ENCODE measurements around the gene TMEM45A.
A peak's percentile ranks its signal among the peaks of the same experiment; 100 is the strongest.
"Not testable (repeated sequence)": the region's sequence is repeated elsewhere in the genome, so short reads cannot be mapped to it uniquely, and the experiment has no call there.

TMEM45A gene, protein sequence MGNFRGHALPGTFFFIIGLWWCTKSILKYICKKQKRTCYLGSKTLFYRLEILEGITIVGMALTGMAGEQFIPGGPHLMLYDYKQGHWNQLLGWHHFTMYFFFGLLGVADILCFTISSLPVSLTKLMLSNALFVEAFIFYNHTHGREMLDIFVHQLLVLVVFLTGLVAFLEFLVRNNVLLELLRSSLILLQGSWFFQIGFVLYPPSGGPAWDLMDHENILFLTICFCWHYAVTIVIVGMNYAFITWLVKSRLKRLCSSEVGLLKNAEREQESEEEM

DNA sequence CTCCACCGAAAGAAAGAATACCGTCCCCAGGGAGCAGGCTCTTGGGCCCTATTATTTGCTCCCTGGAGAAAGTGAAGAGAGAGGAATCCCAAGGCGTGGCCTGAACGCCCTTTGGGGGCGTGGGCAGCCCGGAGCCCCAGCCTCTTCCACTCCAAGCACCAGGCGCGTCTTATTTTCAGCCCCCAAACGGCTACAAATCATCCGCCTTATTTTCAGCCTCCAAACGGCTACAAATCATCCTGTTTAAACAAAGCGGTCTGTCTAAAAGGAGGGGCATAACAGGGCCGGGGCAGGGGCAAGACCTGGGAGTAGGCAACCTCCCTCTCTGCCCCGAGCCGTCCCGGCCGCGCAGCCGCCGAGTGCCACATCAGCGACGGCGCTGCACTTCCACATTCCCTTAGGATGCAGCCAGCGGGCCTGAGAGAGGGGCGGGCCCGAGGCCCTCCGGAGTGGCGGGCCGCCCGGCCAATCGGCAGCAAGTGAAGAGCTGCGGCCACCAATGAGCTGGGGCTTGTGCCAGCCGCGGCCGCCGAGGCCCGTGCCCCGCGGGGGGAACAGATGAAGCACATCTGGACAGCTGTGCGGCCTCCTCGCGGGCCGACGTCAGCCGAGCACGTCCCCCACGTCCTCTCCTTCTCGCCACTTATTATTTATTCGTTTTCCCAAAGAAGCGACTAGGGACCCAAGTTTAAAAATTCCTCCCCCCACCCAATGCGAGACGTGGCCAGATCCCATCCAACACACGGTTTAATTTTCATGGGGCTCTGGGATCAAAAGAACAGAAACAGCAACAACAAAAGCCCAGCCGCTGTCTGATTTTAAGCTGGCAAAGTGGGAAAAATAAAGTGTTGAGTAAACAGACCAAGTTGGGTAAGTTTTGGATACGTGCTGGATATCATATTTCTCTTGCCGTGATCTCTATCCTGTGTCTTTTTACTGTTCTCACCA is at the start of gene TMEM45A:
TSS of gene TMEM45A (plus strand) at position 561 of the 948 bp plus-strand sequence. CDS start 62,593 bp downstream, outside the sequence.
- DNase-seq (ENCODE audit: low read depth) = peak; percentile 61

DNA sequence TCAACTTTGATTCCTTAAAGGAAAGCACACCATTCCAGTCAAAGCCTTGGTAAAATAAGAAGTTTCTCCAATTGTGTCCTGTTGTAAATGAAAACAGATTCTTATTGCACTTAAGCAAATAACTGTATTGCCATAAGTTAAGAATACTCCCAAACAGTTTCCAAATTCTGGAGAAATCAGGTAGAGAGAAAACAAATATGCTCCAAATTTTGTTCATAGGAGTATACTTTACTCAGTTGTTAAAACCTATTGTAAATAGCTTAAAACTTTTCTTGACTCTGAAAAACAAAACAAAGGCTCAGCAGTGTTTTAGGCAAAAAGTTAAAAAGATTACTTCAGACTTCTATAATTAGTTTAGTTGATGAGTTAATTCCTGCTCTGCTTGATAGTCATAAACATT is 48.7 kb upstream of the TMEM45A start:
- DNase-seq (ENCODE audit: low read depth) = no peak

DNA sequence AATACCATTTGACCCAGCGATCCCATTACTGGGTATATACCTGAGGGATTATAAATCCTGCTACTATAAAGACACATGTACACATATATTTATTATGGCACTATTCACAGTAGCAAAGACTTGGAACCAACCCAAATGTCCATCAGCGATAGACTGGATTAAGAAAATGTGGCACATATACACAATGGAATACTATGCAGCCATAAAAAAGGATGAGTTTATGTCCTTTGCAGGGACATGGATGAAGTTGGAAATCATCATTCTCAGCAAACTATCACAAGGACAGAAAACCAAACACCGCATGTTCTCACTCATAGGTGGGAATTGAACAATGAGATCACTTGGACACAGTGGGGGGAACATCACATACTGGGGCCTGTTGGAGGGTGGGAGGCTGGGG is 45.4 kb upstream of the TMEM45A start:
- not testable (repeated sequence) for DNase-seq (ENCODE audit: low read depth)

DNA sequence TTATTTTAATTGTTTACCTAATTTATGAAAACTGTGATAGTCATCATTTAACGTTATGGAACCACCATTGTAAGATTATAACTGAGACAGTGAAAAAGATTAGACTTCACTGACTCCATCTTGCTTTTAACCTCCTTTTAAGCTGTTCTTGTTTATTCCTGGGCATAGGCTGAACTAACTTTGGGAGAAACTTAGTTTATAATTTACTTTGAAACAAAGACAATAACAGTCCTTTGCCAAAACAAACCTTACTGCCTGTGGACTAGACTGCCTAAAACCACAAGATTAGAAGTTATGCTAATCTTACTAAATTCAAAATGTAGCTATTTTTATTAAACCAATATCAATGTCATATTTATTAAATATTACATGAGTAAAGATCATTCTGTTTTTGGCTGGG is 44.3 kb upstream of the TMEM45A start:
- no peak for DNase-seq (ENCODE audit: low read depth)

DNA sequence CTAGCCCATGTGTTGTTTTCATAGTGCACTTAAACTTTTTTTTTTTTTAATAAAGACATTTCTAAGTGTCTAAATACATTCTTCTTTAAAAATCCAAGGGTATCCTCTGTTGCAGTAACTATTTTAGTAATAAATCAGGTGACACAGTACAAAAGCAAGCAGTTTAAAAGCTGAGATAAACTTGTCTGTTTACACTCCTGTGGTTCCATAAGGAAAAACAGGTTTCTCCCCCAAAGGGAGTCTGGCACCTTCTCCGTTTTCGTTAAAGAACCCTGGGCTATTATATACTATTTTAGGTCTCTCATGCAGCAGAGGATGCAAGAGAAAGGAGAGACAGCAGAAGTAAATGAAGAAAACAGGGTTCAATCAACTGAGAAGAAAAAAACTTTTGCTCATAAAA is 43.2 kb upstream of the TMEM45A start:
- no peak for DNase-seq (ENCODE audit: low read depth)

DNA sequence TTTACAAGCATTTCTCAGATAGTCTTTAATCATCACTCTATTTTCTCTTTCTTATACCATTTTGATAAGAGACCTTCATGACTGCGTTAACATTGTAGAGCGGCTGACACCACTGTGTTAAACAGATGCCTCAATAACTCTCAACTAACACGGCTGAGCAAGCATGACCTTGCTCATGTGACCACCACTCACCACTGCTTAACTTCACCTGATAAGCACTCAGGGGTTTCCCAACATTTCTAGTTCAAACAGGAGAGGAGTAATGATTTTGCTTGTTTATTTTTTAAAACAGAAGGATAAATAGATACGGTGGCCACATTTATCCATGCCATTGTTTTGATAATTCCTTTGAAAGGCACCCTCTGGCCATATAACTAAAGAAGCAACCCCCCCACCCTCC is 37.7 kb upstream of the TMEM45A start:
- no peak for DNase-seq (ENCODE audit: low read depth)

DNA sequence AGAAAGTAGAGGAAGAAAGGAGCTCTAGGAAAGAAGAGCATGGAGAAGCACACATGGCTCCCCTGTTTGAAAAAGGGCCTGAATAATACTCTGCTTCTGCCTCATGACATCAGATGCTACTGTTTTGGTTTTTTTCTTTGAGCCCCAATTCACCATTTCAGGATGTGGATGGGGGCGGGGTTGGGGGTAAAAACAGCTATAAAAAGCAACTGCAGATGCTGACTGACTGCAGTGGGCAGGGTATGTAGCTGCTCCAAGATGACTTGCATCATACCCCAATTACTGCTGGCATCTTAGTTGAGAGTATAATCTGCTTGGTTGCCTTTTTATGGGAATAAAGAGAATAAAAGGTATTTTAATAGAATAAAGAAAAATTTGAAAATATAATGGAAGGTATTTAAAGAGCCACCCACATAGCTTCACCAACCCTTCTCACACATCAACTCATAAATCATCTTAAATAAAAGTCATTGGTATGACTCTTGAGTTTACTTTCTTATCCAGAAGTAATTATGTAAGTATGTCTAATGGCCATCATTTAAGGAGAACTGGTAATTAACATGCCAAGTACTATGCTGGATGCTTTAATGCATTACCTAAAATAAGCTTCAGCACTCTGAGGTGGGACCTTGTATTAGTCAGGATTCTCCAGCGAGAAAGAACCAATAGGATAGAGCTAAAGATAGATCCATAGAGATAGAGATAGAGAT is 36.4 kb upstream of the TMEM45A start:
- DNase-seq (ENCODE audit: low read depth) = no peak

DNA sequence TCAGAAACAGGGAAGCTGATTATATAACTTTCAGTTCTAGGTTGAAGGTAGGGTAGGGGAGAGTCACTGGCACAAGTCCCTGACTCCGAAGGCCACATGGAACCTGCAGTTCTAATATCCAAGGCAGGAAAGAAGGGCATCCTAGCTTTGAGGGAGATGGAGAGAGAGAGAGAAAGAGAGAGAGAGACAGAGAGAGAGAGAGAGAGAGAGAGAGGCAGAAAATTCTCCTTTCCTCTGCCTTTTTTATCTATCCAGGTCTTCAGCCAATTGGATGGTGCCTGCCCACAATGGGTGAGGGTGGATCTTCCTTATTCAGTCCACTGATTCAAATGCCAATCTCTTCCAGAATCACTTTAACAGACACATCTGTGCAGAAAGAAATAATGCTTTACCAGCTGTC is 35.7 kb upstream of the TMEM45A start:
- DNase-seq (ENCODE audit: low read depth) = no peak

DNA sequence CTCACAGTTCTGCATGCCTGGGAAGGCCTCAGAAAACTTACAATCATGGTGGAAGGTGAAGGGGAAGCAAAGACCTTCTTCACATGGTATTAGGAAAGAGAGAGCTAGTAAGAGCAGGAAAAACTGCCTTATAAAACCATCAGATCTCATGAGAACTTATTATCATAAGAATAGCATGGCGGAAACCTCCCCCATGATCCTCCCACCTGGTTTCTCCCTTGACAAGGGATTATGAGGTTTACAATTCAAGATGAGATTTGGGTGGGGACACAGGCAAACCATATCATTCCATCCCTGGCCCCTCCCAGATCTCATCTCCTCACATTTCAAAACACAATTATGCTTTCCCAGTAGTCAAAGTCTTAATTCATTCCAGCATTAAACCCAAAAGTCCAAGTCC is 34.6 kb upstream of the TMEM45A start:
- no peak for DNase-seq (ENCODE audit: low read depth)

DNA sequence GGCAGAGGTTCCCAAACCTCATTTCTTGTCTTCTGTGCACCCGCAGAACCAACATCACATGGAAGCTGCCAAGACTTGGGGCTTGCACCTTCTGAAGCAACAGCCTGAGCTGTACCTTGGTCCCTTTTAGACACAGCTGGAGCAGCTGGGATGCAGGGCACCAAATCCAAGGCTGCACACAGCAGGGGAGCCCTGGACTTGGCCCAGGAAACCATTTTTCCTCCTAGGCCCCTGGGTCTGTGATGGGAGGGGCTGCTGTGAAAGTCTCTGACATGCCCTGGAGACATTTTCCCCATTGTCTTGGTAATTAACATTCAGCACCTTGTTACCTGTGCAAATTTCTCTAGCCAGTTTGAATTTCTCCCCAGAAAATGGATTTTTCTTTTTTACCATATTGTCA is 33.6 kb upstream of the TMEM45A start:
- DNase-seq (ENCODE audit: low read depth) = no peak

DNA sequence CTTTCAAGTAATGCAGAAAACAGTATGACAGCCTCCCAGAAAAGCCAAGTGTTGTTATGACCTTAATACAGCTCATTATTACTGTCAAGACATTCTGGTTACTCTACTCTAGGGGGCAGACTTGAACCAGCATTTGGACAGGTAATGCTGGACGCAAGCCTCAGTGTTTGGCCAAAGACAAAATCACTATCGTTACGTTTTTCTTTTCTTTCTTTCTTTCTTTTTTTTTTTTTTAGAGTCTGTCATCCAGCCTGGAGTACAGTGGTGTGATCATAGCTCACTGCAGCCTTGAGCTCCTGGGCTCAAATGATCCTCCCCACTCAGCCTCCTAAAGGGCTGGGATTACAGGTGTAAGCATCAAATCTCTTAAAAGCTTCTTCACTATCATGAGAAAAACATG is 29.4 kb upstream of the TMEM45A start:
- no peak for DNase-seq (ENCODE audit: low read depth)

DNA sequence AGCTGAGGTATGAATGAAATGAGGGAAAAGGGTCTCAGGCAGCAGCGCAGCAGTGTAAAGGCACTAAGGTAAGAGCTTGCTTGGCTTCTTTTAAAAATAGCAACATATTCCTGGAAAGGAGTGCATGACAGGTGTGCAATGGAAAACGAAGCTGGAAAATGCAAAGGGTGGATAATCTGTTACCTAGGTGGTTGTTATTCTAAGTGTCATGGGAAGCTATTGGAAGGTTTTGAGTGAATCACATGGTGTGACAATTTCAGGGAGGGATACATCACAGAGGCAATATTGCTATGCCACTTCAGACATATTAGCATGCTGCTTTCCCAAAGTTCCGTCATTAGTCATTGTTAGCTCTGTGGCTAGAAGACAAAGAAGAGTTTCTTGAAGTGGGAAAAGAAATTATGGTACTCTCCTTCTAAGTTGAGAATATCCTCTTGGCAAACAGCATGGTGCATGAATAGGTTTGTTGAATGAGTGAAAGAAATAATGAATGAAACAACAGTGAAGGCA is 28.7 kb upstream of the TMEM45A start:
- no peak for DNase-seq (ENCODE audit: low read depth)

DNA sequence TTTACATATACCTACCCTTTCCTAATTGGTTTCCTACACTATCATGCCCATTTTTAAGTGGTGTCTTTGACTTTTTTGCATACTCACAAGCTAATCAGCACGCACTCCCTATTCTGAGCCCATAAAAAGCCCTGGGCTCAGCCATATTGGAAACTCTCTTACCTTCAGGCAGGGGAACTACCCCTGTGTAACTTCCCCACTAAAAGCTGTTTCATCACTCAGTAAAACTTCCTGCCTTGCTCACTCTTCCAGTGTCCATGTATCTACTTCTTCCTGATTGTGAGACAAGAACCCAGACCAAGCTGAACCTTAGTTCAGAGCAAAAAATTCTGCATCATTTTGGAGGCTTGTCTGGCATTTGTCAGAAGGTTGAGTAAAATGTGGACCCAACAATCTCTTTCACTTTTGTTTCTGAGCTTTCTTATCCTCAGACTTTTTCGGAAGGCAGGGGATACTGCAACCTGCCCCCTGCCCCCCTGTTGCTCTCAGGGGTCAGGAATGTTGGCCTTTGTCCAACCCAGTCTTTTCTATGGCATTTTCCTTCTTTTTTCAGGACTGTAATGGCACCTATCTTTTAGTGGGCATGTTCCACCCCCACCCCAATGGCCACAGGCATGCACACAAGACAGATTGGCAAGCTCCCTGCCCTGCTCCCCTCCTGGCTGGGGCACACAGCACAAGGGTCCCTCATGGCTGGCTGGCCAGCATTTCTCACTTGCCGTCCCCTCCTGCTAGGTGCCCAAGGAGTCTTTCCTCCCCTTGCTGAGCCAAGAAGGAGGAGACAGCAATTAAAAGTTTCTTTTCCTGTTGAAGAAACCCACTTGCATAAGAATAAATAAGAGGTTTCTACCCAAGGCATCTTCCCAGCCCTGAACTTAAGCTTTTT is 26.3 kb upstream of the TMEM45A start:
- DNase-seq (ENCODE audit: low read depth) = no peak

DNA sequence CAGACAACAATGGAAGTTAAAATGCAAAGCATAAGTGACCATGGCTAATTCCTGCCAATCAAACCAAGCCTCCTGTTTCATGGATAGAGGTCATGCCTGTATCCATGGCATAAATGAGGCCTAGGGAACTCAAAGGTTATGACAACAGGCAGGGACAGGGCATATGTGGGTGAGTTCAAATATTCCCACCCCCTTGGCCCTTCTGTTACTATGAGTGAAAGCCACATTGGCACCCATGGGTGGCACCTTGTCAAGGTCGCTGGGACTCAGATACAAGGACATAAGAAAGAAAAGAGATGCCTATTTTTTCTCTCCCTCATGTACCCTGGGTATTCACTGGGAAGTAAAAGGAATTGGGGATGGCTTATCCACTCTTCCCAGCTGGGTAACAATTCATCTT is 25.3 kb upstream of the TMEM45A start:
- DNase-seq (ENCODE audit: low read depth) = no peak

DNA sequence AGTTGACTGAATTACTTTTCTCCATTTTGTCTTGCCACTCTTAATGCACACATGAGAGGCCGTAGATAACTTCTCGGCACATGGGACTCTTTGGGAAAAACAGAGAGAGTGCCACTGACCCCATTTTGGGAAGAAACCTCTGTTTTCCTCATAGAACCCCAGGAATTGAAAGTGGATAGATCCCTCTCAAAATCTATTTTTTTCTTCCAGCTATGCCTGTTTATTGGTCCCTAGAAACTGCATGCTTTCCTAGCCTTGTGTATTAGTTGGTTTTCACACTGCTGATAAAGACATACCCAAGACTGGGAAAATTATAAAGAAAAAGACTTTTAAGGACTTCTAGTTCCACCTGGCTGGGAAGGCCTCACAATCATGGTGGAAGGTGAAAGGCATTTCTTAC is 23.7 kb upstream of the TMEM45A start:
- DNase-seq (ENCODE audit: low read depth) = no peak

DNA sequence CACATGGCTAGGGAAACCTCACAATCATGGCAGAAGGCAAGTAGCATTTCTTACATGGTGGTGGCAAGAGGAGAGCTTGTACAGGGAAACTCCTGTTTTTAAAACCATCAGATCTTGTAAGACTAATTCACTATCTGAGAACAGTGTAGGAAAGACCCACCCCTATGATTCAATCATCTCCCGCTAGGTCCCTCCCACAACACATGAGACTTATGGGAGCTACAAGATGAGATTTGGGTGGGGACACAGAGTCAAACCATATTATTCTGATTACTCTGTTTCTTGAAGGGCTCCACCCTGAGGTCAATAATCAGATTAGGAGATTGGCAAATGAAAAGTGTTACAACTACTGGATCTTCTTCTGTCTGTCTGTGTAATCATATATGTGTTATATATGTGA is 21.5 kb upstream of the TMEM45A start:
- DNase-seq (ENCODE audit: low read depth) = no peak

DNA sequence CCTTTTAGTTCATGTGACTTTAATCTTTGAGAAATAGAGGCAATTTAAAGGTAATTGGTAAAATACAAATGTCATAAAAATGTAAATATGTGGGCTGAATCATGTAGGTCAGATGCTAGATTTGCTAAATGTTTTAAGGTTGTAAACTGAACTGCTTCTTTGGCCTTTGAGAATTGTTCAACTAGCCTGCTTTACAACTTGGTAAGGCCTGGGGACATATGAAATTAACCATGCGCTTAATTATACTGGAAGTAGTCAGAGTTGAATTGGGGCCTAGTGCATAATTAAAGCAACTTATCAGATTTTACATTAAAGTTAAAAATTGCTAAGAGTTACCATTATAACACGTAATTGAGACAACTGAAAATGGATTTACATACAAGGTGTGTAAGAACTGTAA is 21.0 kb upstream of the TMEM45A start:
- no peak for DNase-seq (ENCODE audit: low read depth)

DNA sequence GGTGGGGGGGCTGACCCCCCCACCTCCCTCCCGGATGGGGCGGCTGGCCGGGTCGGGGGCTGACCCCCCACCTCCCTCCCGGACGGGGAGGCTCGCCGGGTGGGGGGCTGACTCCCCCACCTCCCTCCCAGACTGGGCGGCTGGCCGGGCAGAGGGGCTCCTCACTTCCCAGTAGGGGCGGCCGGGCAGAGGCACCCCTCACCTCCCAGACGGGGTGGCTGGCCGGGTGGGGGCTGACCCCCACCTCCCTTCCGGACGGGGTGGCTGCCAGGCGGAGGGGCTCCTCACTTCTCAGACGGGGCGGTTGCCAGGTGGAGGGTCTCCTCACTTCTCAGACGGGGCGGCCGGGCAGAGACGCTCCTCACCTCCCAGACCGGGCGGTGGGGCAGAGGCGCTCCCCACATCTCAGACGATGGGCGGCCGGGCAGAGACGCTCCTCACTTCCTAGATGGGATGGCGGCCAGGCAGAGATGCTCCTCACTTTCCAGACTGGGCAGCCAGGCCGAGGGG is 14.5 kb upstream of the TMEM45A start:
- not testable (repeated sequence) for DNase-seq (ENCODE audit: low read depth)

DNA sequence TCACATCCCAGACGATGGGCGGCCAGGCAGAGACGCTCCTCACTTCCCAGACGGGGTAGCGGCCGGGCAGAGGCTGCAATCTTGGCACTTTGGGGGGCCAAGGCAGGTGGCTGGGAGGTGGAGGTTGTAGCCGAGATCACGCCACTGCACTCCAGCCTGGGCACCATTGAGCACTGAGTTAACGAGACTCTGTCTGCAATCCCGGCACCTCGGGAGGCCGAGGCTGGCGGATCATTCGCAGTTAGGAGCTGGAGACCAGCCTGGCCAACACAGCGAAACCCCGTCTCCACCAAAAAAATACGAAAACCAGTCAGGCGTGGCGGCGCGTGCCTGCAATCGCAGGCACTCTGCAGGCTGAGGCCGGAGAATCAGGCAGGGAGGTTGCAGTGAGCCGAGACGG is 13.9 kb upstream of the TMEM45A start:
- DNase-seq (ENCODE audit: low read depth) = not testable (repeated sequence)

DNA sequence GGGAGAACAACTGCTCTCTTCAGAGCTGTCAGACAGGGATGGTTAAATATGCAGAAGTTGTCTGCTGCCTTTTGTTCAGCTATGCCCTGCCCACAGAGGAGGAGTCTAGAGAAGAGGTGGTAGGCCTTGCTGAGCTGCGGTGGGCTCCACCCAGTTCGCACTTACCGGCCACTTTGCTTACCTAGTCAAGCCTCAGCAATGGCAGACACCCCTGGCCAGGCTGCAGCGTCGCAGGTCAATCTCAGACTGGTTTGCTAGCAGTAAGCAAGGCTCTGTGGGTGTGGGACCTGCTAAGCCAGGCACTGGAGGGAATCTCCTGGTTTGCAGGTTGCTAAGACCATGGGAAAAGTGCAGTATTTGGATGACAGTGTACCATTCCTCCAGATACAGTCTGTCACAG is 12.3 kb upstream of the TMEM45A start:
- no peak for DNase-seq (ENCODE audit: low read depth)

DNA sequence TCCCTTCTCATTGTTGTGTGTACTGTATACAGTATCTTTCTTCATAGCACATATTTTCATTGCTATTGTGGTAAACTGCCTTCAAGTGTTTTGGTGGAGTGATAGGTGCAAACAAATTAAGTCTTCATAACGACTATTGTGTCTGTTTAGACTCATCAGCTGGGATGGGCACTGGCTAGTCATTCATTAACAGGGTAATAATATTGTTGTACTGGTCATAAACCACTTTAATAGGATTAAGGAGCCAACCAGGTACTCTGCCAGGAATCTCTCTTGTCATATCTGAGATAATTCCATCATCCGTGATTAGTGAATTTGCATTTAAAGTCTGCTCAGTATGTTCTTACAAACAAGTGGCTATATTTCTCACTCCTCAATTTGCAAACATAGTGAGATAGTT is 10.2 kb upstream of the TMEM45A start:
- DNase-seq (ENCODE audit: low read depth) = no peak

Measured in stimulated activated CD8-positive, alpha-beta memory T cell treated with anti-CD3 and anti-CD28 coated beads, Interleukin-7, amount 100 ng/mL, for 24 hours (primary cell).